Left lung (tissue), 10 donors: ENCODE measurements around the gene PCBP3. TPM values are rescaled to one million over a fixed set of nuclear protein-coding genes. Genes with fewer than 3 reads are reported as not detected.
"Not testable (repeated sequence)": the region's sequence is repeated elsewhere in the genome, so short reads cannot be mapped to it uniquely, and the experiment has no call there.

Experiments
- ATAC-seq: fragments of 200-7000 bp; cut with Tn5 transposase; one replicate; pipeline ENCODE4 v1.9.1; 2020; ENCODE audit warnings: moderate library complexity
- DNase-seq, 4 donors: peaks; one replicate each; pipeline ENCODE4 v3.0.0-alpha.2; 2013 to 2020
- H3K27ac ChIP-seq, 2 donors: fragments of 200-600 bp; sonication (generic) in 1 of 2; one replicate each; pipeline versions ENCODE4 v1.5.0 to v1.8.0; 2020 to 2021
- H3K27me3 ChIP-seq, 2 donors: fragments of 200-600 bp; sonication (generic) in 1 of 2; one replicate each; pipeline versions ENCODE4 v1.5.0 to v1.8.0; 2020 to 2021
- H3K36me3 ChIP-seq, 2 donors: fragments of 200-600 bp; sonication (generic) in 1 of 2; one replicate each; pipeline versions ENCODE4 v1.5.0 to v1.8.0; 2020 to 2021
- H3K4me1 ChIP-seq, 2 donors: fragments of 200-600 bp; one replicate each; pipeline ENCODE4 v1.8.0; 2021
- H3K4me3 ChIP-seq, 2 donors: fragments of 200-600 bp; sonication (generic) in 1 of 2; one replicate each; pipeline versions ENCODE4 v1.5.0 to v1.8.0; 2020 to 2021; ENCODE audit warnings: mild to moderate bottlenecking in 1 of 2
- H3K9me3 ChIP-seq, 2 donors: fragments of 200-600 bp; sonication (generic) in 1 of 2; one replicate each; pipeline versions ENCODE4 v1.5.0 to v1.8.0; 2020 to 2021
- intact Hi-C, 2 donors: fragments of 100-400 bp; cut with DNase I; formaldehyde crosslinking; loops; one replicate each; pipeline versions ENCODE4 v1.11.2 to v1.14.2; 2022
- polyA plus RNA-seq, 6 donors: library from polyadenylated mRNA; unstranded; fragments of 120-200 nt; gene quantifications; one replicate each; pipeline ENCODE4 v1.2.1, GENCODE V29; 2013; ENCODE audit not compliant: insufficient read length in 6 of 6
- total RNA-seq, 2 donors: library from RNA; stranded (reverse); fragmentation: NEBNext Ultra II Directional; extraction: Animal tissue kit (Norgen Biotek cat#: 25700); gene quantifications; one replicate each; pipeline ENCODE4 v1.2.1, GENCODE V29; 2021
- TF ChIP-seq, protein P1 (sequence below), 2 donors: fragments of 200-600 bp; sonication (generic) in 1 of 2; IDR thresholded peaks; one replicate each; pipeline versions ENCODE4 v1.5.0 to v1.8.0; 2021; ENCODE audit warnings: antibody characterized with exemption in 2 of 2
- donor health status: DM: no; HTN: yes; CAD: no.
- donor health status: DM: no; HTN: no; CAD: no.

Gene PCBP3
- total and polyA plus RNA-seq, 8 donors = 2.1 to 13.8 (median 3.0) TPM

DNA sequence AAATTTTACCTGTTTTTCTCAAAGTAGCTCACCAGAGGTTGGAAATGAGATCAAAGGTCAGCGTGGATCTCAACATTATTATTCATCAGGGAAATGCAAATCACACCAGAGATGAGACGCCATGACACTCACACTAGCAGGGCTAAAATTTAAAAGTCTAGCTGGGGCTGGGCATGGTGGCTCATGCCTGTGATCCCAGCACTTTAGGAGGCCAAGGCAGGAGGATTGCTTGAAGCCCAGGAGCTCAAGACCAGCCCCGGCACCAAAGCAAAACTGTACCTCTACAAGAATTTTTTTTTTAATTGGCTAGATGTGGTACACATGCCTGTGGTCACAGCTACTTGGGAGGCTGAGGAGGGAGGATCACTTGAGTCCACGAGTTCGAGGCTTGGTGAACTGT lies 41.4 kb upstream of the PCBP3 start:
- peaks cover 0 to 18% of the 10 kb centered on the region in 2 donors for H3K27me3 ChIP-seq
- H3K9me3 ChIP-seq = peaks cover 0 to 21% of the 10 kb centered on the region in 2 donors
- no peak overlapping the region for H3K4me3 ChIP-seq
- ATAC-seq (no peak), DNase-seq (no peak)
- no peaks in the 10 kb centered on the region for H3K36me3 ChIP-seq
- intact Hi-C loops = no loop called here
- no peak overlapping the region for H3K27ac ChIP-seq
- TF ChIP-seq, protein P1, sequence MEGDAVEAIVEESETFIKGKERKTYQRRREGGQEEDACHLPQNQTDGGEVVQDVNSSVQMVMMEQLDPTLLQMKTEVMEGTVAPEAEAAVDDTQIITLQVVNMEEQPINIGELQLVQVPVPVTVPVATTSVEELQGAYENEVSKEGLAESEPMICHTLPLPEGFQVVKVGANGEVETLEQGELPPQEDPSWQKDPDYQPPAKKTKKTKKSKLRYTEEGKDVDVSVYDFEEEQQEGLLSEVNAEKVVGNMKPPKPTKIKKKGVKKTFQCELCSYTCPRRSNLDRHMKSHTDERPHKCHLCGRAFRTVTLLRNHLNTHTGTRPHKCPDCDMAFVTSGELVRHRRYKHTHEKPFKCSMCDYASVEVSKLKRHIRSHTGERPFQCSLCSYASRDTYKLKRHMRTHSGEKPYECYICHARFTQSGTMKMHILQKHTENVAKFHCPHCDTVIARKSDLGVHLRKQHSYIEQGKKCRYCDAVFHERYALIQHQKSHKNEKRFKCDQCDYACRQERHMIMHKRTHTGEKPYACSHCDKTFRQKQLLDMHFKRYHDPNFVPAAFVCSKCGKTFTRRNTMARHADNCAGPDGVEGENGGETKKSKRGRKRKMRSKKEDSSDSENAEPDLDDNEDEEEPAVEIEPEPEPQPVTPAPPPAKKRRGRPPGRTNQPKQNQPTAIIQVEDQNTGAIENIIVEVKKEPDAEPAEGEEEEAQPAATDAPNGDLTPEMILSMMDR (IDR thresholded peaks at IDR 0.05) = no peak
- H3K4me1 ChIP-seq = no peaks in the 10 kb centered on the region

DNA sequence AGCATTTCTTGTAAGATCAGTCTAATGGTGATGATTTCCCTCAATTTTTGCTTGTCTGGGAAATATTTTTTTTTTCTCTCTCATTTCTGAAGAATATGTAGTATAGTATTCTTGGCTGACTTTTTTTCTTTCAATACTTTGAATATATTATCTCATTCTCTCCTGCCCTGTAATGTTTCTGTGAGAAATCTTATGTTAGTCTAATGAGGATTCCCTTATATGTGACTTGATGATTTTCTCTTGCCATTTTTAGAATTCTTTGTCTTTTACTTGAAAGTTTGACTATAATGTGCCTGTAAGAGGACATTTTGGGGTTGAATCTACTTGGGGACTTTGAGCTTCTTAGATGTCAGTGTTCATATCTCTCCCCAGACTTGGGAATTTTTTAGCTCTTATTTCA lies 40.0 kb upstream of the PCBP3 start:
- Histone ChIP-seq H3K9me3 (peaks cover 0 to 21% of the 10 kb centered on the region in 2 donors), H3K4me1 (no peaks in the 10 kb centered on the region), H3K27me3 (peaks cover 0 to 20% of the 10 kb centered on the region in 2 donors), H3K36me3 (no peaks in the 10 kb centered on the region), H3K4me3 (no peak overlapping the region), H3K27ac (no peak overlapping the region)
- no peak for DNase-seq
- intact Hi-C loops = no loop called here
- ATAC-seq = no peak
- TF ChIP-seq, protein P1 (IDR thresholded peaks at IDR 0.05) = no peak

DNA sequence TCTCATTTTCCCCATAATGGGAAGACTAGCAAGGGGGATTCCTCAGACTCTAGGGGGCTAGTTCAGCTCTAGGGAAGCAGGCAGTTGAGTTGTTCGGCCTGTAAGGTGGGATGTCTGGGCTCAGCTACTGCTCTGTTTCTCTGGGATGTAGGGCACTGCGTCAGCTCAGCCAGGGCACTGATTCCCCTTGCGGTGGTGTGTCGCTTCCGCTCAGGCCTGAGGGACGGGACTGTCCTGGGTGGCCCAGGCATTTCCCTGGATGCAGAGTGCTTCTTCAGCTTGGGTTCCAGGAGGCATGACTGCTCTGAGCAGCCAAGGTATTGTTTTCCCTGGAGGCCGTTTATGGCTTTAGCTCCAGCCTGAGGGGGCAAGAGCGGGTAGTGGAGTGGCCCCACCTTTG lies 38.8 kb upstream of the PCBP3 start:
- H3K4me1 ChIP-seq, H3K4me3 ChIP-seq, H3K27ac ChIP-seq, ATAC-seq, H3K36me3 ChIP-seq, DNase-seq, intact Hi-C loops: not testable (repeated sequence)
- Histone ChIP-seq H3K9me3 (peaks cover 0 to 21% of the 10 kb centered on the region in 2 donors), H3K27me3 (peaks cover 0 to 12% of the 10 kb centered on the region in 2 donors)

DNA sequence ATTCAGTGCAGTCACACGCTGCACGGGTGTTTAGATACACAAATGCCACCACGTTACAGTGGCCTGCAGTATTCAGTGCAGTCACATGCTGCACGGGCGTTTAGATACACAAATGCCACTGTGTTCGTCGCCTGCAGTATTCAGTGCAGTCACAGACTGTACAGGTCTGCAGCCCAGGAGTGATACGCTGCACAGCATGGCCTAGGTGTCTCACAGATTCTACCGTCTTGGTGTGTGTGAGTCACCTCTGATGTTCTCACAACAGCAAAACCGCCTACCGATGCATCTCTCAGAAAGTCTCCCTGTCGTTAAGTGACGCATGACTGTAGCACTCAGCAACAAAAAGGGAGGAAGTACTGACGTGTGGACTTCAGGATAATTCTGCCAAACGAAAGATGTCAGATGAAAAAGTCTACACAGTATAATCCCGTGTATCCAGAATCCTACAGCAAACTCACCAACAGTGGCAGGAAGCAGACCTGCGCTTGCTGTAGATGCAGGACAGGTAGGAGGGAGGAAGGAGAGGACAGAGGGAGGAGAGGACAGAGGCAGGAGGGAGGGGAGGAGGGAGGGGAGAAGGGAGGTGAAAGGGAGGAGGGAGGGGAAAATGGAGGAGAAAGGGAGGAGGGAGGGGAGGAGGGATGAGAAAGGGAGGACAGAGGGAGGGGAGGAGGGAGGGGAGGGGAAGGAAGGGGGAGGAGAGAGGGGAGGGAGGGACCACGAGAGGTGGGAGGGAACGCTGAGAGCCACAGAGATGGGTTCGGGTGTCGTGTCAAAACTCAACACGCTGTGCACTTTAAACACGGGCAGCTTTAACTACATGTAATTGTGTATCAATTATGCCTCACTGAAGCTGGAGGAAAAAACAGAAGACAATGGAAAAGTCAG lies 36.3 kb upstream of the PCBP3 start:
- H3K9me3 ChIP-seq = peaks cover 0 to 21% of the 10 kb centered on the region in 2 donors
- no peak for DNase-seq
- no peaks in the 10 kb centered on the region for H3K4me1 ChIP-seq
- no peak for ATAC-seq
- H3K27me3 ChIP-seq = peaks cover 0 to 36% of the 10 kb centered on the region in 2 donors
- intact Hi-C loops = no loop called here
- no peak overlapping the region for H3K27ac ChIP-seq
- no peaks in the 10 kb centered on the region for H3K36me3 ChIP-seq
- TF ChIP-seq, protein P1 (IDR thresholded peaks at IDR 0.05) = no peak
- H3K4me3 ChIP-seq = no peak overlapping the region

DNA sequence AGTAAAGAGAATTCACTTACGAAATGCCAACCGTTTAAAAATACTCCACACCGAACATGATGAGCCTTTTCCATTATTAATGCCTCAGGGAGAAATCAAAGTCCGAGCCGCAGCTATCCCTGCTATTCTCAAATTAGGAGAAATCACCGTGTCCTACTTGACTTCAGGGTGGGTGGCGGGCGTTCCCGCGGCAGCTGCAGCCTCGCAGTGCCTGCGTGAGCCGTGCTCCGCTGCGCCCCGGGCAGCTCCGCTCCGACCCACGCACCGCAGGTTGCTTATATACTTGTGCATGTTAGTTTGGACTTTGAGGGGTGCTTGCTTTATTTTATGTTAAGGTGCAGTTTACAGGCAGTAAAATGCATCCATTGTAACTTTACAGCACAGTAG lies 35.6 kb upstream of the PCBP3 start:
- ATAC-seq (no peak), DNase-seq (peak in 1 of 4 donors; percentile 13)
- Histone ChIP-seq H3K4me1 (no peaks in the 10 kb centered on the region), H3K36me3 (no peaks in the 10 kb centered on the region), H3K4me3 (no peak overlapping the region), H3K27ac (no peak overlapping the region), H3K9me3 (peaks cover 0 to 17% of the 10 kb centered on the region in 2 donors), H3K27me3 (peaks cover 0 to 41% of the 10 kb centered on the region in 2 donors)
- intact Hi-C loops = no loop called here
- TF ChIP-seq, protein P1 (IDR thresholded peaks at IDR 0.05) = no peak

DNA sequence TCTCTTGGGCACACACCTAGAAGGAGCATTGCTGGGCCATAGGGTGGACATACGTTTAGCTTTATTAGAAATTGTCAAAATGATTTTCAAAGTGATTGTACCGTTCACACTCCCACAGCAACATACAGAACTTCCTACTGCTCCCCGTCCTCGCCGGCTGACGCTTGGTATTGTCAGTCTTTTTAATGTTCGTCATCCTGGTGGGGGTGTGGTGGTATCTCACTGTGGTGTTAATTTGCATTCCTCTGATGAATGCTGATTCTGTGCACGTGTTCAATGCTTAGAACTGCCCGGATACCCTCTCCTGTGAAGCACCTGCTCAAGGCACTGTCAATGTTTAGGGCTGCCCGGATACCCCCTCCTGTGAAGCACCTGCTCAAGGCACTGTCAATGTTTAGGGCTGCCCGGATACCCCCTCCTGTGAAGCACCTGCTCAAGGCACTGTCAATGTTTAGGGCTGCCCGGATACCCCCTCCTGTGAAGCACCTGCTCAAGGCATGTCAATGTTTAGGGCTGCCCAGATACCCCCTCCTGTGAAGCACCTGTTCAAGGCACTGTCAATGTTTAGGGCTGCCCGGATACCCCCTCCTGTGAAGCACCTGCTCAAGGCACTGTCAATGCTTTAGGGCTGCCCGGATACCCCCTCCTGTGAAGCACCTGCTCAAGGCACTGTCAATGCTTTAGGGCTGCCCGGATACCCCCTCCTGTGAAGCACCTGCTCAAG lies 34.6 kb upstream of the PCBP3 start:
- H3K36me3 ChIP-seq, H3K27ac ChIP-seq, ATAC-seq, H3K9me3 ChIP-seq, intact Hi-C loops, H3K4me1 ChIP-seq, H3K4me3 ChIP-seq: not testable (repeated sequence)
- peak in 1 of 4 donors; percentile 8 for DNase-seq
- peaks cover 0 to 48% of the 10 kb centered on the region in 2 donors for H3K27me3 ChIP-seq

DNA sequence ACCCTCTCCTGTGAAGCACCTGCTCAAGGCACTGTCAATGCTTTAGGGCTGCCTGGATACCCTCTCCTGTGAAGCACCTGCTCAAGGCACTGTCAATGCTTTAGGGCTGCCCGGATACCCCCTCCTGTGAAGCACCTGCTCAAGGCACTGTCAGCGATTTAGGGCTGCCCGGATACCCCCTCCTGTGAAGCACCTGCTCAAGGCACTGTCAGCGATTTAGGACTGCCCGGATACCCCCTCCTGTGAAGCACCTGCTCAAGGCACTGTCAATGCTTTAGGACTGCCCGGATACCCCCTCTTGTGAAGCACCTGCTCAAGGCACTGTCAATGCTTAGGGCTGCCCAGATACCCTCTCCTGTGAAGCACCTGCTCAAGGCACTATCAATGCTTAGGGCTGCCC lies 33.9 kb upstream of the PCBP3 start:
- peaks cover 0 to 56% of the 10 kb centered on the region in 2 donors for H3K27me3 ChIP-seq
- ATAC-seq, intact Hi-C loops, H3K9me3 ChIP-seq, H3K4me1 ChIP-seq, H3K36me3 ChIP-seq, H3K4me3 ChIP-seq, H3K27ac ChIP-seq: not testable (repeated sequence)
- DNase-seq = peak in 1 of 4 donors; percentile 2
